Liver (tissue), 3 donors: ENCODE results near the gene CENPA.

Experiments
- ATF3 ChIP-seq: IDR thresholded peaks from 2 replicates; pipeline ENCODE4 v1.6.1; 2016; ENCODE audit warnings: antibody characterized with exemption
- CTCF ChIP-seq: fragments of 150-350 bp; IDR thresholded peaks from 2 replicates; pipeline ENCODE4 v1.5.1; 2017; ENCODE audit warnings: improper control_type of control experiment, low read depth, low read length; ENCODE audit not compliant: missing input control
- NR2F2 ChIP-seq: IDR thresholded peaks from 2 replicates; pipeline ENCODE4 v1.6.1; 2016; ENCODE audit warnings: antibody characterized with exemption
- RAD21 ChIP-seq, 2 donors: IDR thresholded peaks; 2 replicates each; pipeline ENCODE4 v1.6.1; 2016; ENCODE audit warnings: antibody characterized with exemption in 2 of 2, mild to moderate bottlenecking in 2 of 2
- RXRA ChIP-seq, 2 donors: IDR thresholded peaks; 2 replicates each; pipeline ENCODE4 v1.6.1; 2017 to 2018; ENCODE audit warnings: antibody characterized with exemption in 2 of 2, mild to moderate bottlenecking in 1 of 2
- TF ChIP-seq, protein P1 (sequence below): IDR thresholded peaks from 2 replicates; pipeline ENCODE4 v1.6.1; 2016; ENCODE audit warnings: antibody characterized with exemption, mild to moderate bottlenecking
- donor health status: healthy.
- donor health status: healthy.

DNA sequence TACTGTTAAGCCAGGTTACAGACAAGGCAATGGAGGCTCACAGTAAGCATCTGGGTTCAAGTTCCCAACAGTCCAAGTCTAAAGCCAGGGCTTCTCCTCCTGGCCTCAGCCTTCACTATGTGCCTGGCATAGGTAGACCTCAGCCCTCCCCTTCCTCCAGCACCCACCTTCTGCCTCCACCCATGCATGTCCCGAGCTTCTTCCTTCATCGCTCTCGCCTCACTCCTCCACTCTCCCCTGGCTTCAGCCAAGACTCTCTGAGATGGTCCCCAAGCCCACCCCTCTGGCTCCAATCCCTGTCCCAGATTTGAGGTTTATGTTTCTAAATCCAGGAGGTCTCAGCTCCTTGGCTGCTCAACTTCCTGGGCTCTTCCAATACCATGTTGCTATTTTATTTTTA, 26.9 kb downstream of the CENPA start:
- TF ChIP-seq CTCF (no peak), NR2F2 (no peak), RXRA (IDR thresholded peaks at IDR 0.05) (no peak), RAD21 (IDR thresholded peaks at IDR 0.05) (no peak), ATF3 (no peak)
- TF ChIP-seq, protein P1, sequence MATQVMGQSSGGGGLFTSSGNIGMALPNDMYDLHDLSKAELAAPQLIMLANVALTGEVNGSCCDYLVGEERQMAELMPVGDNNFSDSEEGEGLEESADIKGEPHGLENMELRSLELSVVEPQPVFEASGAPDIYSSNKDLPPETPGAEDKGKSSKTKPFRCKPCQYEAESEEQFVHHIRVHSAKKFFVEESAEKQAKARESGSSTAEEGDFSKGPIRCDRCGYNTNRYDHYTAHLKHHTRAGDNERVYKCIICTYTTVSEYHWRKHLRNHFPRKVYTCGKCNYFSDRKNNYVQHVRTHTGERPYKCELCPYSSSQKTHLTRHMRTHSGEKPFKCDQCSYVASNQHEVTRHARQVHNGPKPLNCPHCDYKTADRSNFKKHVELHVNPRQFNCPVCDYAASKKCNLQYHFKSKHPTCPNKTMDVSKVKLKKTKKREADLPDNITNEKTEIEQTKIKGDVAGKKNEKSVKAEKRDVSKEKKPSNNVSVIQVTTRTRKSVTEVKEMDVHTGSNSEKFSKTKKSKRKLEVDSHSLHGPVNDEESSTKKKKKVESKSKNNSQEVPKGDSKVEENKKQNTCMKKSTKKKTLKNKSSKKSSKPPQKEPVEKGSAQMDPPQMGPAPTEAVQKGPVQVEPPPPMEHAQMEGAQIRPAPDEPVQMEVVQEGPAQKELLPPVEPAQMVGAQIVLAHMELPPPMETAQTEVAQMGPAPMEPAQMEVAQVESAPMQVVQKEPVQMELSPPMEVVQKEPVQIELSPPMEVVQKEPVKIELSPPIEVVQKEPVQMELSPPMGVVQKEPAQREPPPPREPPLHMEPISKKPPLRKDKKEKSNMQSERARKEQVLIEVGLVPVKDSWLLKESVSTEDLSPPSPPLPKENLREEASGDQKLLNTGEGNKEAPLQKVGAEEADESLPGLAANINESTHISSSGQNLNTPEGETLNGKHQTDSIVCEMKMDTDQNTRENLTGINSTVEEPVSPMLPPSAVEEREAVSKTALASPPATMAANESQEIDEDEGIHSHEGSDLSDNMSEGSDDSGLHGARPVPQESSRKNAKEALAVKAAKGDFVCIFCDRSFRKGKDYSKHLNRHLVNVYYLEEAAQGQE, result no peak
